PC-3 (cell line): ENCODE results near the gene LRP2.
"Not testable (repeated sequence)": the region's sequence is repeated elsewhere in the genome, so short reads cannot be mapped to it uniquely, and the experiment has no call there.

Experiments used
- EZH2 ChIP-seq: fragments of 300-600 bp; sonication (generic); IDR thresholded peaks from one replicate; pipeline ENCODE4 v1.6.1; 2017; ENCODE audit warnings: antibody characterized with exemption, mild to moderate bottlenecking, low read length; ENCODE audit not compliant: unreplicated experiment
- EZH2phosphoT487 ChIP-seq: fragments of 300-600 bp; sonication (generic); IDR thresholded peaks from 2 replicates; pipeline ENCODE4 v1.6.1; 2018; ENCODE audit warnings: mild to moderate bottlenecking, antibody characterized with exemption, low read length, borderline replicate concordance
- TF ChIP-seq, protein P1 (sequence below): fragments of 300-600 bp; sonication (generic); conservative IDR thresholded peaks from 2 replicates; pipeline ENCODE4 v1.5.1; 2017; ENCODE audit warnings: antibody characterized with exemption, low read depth, mild to moderate bottlenecking, low read length

DNA sequence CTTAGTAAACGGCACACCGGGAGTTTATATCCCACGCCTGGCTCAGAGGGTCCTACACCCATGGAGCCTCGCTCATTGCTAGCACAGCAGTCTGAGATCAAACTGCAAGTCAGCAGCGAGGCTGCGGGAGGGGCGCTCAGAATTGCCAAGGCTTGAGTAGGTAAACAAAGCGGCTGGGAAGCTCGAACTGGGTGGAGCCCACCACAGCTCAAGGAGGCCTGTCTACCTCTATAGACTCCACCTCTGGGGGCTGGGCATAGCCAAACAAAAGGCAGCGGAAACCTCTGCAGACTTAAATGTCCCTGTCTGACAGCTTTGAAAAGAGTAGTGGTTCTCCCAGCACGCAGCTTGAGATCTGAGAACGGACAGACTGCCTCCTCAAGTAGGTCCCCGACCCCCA lies 37.2 kb upstream of the LRP2 start:
- TF ChIP-seq, protein P1, sequence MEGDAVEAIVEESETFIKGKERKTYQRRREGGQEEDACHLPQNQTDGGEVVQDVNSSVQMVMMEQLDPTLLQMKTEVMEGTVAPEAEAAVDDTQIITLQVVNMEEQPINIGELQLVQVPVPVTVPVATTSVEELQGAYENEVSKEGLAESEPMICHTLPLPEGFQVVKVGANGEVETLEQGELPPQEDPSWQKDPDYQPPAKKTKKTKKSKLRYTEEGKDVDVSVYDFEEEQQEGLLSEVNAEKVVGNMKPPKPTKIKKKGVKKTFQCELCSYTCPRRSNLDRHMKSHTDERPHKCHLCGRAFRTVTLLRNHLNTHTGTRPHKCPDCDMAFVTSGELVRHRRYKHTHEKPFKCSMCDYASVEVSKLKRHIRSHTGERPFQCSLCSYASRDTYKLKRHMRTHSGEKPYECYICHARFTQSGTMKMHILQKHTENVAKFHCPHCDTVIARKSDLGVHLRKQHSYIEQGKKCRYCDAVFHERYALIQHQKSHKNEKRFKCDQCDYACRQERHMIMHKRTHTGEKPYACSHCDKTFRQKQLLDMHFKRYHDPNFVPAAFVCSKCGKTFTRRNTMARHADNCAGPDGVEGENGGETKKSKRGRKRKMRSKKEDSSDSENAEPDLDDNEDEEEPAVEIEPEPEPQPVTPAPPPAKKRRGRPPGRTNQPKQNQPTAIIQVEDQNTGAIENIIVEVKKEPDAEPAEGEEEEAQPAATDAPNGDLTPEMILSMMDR = not testable (repeated sequence)
- TF ChIP-seq EZH2phosphoT487, EZH2: not testable (repeated sequence)
